Ramos (cell line): ENCODE data around the gene COMP.

ENCODE experiments used
- in situ Hi-C: fragments of 300-500 bp; cut with MboI; formaldehyde crosslinking; loops from one replicate; pipeline ENCODE4 v1.14.3; 2022; ENCODE audit warnings: low sequenced_read_pairs; ENCODE audit not compliant: unreplicated experiment

The COMP gene

DNA sequence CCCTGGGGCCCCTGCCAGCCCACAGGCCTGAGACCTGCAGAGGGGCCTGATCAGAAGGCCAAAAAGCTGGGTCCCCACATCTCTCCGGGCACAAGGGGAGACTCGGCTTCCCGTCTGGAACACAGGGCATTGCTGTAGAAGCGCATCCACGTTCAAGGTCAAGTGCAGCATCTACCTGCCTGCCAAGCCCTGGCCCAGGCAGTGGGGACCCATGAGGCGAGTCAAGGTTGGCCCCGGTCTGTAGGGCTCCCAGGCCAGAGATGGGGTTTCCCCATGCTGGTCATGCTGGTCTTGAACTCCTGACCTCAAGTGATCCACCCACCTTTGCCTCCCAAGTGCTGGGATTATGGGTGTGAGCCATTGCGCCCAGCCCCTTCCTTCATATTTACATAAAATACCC lies 13.5 kb upstream of the COMP start:
- in situ Hi-C loops = no loop called here

DNA sequence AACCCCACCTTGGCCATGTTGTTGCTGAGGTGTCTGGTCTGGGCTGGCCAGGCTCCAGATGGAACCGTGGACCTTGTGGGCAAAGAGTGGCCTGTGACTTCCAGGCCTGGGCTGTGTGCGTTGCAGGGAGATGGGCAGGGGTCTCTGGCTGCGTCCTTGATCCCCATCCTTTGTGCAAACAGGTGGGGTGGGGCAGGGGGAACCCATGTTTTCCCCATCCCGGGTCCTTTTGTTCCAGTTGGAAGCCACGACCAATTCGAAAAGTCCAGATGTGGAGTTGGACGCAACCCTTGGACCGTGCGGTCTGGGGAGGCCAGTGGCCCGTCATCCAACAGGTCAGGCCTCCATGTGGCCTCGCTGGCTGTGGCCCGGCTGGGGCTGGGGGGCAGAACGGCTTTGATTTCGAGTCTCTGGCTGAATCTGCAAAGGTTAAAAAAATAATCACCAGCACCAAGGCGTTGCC lies 13.1 kb upstream of the COMP start:
- in situ Hi-C loops = no loop called here

DNA sequence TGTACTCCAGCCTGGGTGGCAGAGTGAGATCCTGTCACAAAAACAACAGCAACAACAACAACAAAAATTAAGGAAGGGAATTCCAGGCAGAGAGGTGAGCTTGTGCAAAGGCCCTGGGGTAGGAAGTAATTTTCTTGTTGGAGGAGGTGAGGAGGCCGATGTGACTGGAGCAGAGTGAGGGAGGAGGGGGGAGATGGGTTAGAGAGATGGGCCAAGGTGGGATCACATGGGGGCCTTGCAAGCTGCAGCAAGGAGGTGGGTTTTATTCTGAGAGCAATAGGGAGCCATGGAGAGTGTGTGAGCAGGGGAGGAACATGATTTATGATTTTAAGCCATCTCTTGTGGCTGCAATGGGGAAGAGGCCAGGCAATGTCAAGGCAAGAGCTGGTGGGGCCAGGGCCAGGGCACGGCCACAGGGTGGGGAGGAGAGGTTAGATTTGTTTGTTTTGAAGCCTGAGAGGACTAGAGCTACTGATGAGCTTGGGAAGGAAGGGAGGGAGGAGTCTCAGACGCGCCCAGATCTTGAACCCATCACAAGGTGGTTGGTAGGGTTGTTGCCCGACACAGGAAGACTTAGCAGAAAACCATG lies 12.5 kb upstream of the COMP start:
- in situ Hi-C loops = no loop called here

DNA sequence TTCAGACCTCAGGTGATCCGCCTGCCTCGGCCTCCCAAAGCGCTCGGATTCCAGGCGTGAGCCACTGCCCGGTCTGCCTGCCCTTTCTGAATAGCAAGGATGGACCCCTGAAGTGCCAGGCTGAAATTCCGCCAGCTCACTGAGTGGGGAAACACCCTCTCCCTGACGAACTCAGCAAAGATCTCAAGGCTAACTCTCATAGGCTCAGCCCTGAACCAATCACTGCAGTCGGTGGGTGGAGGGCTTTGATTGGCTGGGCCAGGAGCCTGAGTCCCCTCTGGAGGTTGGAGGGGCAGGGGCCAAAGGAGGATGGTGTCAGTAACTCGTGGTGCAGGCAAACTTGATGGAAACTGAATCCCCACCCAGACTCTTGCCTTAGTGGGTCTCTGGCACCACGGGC lies 11.2 kb upstream of the COMP start:
- in situ Hi-C loops = no loop called here

GRCh38 chr19:18800636-18801035 lies 9.5 kb upstream of the COMP start:
- in situ Hi-C loops = no loop called here

DNA sequence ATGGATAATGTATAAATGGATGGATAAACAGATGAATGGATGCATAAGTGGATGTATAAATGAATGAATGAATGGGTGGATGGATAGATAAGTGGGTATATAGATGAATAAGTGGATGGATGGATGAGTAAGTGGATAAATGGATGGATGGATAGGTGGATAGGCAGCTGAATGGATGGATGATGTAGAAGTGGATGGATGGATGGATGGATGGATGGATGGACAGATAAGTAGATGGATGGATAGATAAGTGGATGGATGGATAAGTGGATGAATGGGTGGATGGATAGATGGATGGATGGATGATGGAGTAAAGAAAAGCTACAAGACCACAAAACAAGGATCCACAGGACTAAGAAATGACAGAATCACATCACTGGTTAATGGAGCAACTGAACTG lies 9.0 kb upstream of the COMP start:
- in situ Hi-C loops = no loop called here

DNA sequence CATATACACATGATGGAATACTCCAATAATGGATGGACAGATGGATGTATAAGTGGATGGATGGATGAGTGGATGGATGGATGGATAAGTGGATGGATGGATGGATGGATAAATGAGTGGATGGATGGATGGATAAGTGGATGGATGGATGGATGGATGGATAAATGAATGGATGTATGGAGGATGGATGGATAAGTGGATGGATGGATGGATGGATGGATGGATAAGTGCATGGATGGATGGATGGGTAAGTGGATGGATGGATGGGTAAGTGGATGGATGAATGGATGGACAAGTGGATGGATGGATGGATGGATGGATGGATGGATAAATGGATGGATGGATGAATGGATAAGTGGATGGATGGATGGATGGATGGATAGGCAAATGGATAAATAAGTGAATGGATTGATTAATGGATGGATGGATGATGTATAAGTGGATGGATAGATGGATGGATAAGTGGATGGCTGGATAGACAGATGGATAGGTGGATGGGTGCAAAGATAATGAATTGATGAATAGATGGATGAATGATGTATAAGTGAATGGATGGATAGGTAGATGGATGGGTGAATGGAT lies 8.4 kb upstream of the COMP start:
- in situ Hi-C loops = no loop called here

- in situ Hi-C loops = no loop called here
Measured at GRCh38 chr19:18798384-18799352, 7.6 kb upstream of the COMP start.

- in situ Hi-C loops = no loop called here
Measured at GRCh38 chr19:18796239-18796638, 5.1 kb upstream of the COMP start.

DNA sequence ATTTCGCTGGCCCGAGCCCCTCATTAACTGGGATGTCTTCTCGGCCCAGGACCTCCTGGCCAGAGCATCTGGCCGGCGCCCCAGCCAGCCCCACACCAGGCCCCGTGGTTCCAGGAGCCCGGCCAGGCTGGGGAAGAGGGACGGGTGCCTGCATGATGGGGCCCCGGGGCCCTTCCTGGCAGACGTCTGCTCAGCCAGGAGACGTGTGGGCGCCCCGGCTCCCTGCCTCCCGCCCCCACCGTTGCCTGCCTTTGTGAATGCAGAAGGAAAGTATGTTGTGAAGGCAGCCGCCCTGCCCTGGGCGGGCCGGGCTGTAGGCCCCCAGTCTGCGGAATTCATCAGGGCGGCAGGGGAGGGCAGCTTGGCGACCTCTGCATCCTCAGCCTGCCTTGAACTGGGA lies 4.4 kb upstream of the COMP start:
- in situ Hi-C loops = no loop called here

GRCh38 chr19:18794692-18795091 lies 3.6 kb upstream of the COMP start:
- in situ Hi-C loops = no loop called here

- in situ Hi-C loops = no loop called here
Measured at GRCh38 chr19:18794029-18794313, 2.9 kb upstream of the COMP start.

GRCh38 chr19:18793144-18794028 lies 2.3 kb upstream of the COMP start:
- in situ Hi-C loops = no loop called here

- in situ Hi-C loops = no loop called here
Measured at GRCh38 chr19:18792661-18793060, 1.6 kb upstream of the COMP start.

GRCh38 chr19:18791315-18791678 lies 192 bp upstream of the COMP start:
- in situ Hi-C loops = no loop called here

GRCh38 chr19:18789883-18790565 lies 1.1 kb downstream of the COMP start:
- in situ Hi-C loops = no loop called here

- in situ Hi-C loops = no loop called here
Measured at GRCh38 chr19:18789422-18789869, 1.7 kb downstream of the COMP start.

DNA sequence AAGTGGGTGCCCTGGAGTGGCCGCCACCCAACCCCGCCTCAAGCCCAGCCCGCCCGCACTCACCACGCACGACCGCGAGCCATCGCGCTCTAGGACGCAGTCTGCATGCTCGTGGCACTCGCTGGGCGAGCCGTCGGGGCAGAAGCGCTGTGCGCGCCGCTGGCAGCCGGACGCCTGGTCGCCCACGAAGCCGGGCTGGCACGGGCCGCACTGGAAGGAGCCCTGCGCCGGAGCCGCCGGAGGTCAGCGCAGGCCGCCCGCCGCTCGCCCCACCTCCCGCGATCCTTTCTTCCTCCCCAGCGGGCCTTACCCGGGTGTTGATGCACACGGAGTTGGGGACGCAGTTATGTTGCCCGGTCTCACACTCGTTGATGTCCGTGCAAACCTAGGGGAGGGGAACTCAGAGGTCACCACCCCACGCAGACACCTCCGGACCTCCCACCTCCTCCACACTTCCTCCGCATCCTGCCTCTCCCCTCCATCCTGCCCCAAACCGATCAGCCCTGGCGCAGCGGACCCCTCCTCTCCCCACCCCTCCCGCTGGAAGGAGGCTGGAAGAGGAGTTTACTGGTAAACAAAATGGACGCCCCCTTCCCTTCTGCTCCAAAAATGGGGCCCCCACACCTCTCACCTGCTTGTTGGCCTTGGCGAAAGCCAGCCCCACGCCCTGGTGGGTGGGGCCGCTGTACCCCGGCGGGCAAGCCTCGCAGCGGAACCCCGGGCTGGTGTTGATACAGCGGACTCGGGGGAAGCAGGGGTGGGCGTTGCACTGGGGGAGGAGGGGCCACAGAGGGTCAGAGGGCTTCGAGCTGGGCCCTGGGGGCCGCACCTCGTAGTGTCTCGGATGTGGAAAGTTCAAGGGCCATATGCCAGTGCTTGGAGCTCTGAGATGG lies 2.3 kb downstream of the COMP start:
- in situ Hi-C loops = no loop called here
